Duodenal mucosa (tissue), 2 donors: ENCODE data around the gene GP1BB.
A peak's percentile ranks its signal among the peaks of the same experiment; 100 is the strongest.
"Not testable (repeated sequence)": the region's sequence is repeated elsewhere in the genome, so short reads cannot be mapped to it uniquely, and the experiment has no call there.

Experiments used
- H3K27ac ChIP-seq: one replicate; pipeline ENCODE4 v1.7.0; 2013; ENCODE audit warnings: low read depth, low read length
- H3K27me3 ChIP-seq, 2 donors: one replicate each; pipeline ENCODE4 v1.7.0; 2013; ENCODE audit warnings: low read length in 2 of 2, control low read depth in 1 of 2; ENCODE audit not compliant: insufficient read depth in 2 of 2, control insufficient read depth in 1 of 2
- H3K36me3 ChIP-seq, 2 donors: one replicate each; pipeline ENCODE4 v1.7.0; 2013; ENCODE audit warnings: low read length in 2 of 2, control low read depth in 1 of 2; ENCODE audit not compliant: insufficient read depth in 2 of 2, control insufficient read depth in 1 of 2
- H3K4me1 ChIP-seq, 2 donors: one replicate each; pipeline ENCODE4 v1.7.0; 2013; ENCODE audit warnings: low read length in 2 of 2, control low read depth in 1 of 2; ENCODE audit not compliant: insufficient read depth in 2 of 2, control insufficient read depth in 1 of 2
- H3K4me3 ChIP-seq, 2 donors: one replicate each; pipeline ENCODE4 v1.7.0; 2013; ENCODE audit warnings: low read length in 2 of 2, low read depth in 1 of 2
- H3K9ac ChIP-seq, 2 donors: one replicate each; pipeline ENCODE4 v1.7.0; 2013; ENCODE audit warnings: low read length in 2 of 2, low read depth in 1 of 2
- H3K9me3 ChIP-seq, 2 donors: one replicate each; pipeline ENCODE4 v1.7.0; 2013; ENCODE audit warnings: low read length in 2 of 2, control low read depth in 1 of 2; ENCODE audit not compliant: control insufficient read depth in 1 of 2

Gene GP1BB

DNA sequence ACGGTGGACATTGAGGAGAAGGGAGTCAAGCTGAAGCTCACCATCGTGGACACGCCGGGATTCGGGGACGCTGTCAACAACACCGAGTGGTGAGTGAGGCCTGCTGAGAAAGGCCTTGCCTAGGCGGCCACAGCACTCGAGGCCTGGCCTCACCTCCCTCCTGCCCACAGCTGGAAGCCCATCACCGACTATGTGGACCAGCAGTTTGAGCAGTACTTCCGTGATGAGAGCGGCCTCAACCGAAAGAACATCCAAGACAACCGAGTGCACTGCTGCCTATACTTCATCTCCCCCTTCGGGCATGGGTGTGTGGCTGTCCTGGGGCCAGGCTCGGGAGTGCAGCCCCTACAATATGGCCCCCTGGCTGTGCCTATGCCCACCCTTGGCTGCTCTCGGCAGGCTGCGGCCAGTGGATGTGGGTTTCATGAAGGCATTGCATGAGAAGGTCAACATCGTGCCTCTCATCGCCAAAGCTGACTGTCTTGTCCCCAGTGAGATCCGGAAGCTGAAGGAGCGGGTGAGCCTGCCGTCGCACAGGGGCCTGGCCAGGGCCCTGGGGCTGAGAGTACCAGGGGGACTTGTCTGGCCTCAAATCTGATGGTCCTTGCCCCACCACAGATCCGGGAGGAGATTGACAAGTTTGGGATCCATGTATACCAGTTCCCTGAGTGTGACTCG, 3.0 kb upstream of the GP1BB start:
- no peak overlapping the region for H3K9ac ChIP-seq
- no peak overlapping the region for H3K27ac ChIP-seq
- H3K4me1 ChIP-seq: peaks cover 3 to 11% of the 10 kb centered on the region in 2 donors
- H3K36me3 ChIP-seq: no peaks in the 10 kb centered on the region
- H3K9me3 ChIP-seq: no peaks in the 10 kb centered on the region
- H3K4me3 ChIP-seq: no peak overlapping the region
- peaks cover 63 to 69% of the 10 kb centered on the region in 2 donors for H3K27me3 ChIP-seq

DNA sequence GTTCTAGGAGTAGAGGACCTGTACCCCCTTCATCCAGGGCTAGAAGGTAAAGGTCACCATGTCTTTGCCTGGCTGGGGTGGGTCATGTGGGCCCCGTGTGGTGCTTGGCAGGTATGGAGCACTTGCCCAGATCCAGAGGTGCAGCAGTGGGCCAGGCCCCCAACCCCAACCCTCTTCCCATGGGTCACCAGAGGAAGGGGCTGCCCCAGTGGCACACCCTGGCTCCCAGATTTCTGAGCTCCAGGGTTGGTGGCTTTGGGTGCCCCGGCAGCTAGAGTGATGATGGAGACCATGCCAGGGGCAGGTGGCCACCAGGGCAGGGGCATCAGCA, 2.4 kb upstream of the GP1BB start:
- Histone ChIP-seq H3K9ac (no peak overlapping the region), H3K9me3 (no peaks in the 10 kb centered on the region), H3K36me3 (no peaks in the 10 kb centered on the region), H3K4me3 (no peak overlapping the region), H3K27ac (no peak overlapping the region), H3K4me1 (peaks cover 3 to 11% of the 10 kb centered on the region in 2 donors), H3K27me3 (peaks cover 56 to 70% of the 10 kb centered on the region in 2 donors)

DNA sequence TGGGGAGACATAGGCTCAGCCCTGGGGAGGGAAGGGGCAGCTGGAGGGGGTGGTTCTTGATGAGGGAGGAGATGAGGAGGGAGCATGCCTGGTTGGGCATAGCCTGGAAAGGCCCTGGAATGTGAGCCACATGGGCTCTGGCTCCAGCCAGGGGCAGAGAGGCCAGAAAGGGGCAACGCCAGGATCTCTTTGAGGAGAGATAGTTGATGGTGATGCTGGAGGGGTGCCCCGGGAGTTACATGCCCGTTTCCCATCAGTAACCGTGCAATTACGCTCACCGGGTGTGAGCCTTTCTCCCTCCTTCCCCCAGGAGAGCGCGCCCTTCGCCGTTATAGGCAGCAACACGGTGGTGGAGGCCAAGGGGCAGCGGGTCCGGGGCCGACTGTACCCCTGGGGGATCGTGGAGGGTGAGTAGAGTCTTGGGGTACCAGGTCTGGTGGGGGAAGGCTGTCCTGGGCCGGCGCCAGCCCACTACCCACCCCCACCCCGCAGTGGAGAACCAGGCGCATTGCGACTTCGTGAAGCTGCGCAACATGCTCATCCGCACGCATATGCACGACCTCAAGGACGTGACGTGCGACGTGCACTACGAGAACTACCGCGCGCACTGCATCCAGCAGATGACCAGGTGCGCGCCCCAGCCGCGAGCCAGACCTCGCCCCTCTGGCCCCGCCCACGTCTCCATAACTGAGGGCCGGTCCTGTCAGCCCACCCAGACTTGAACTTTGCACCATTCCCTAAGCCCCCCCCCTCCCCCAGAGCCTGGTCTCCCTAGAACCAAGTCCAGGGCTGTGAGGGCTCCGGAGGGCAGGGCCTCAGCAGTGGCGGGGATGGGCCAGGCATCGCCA, 1.8 kb upstream of the GP1BB start:
- H3K4me3 ChIP-seq: no peak overlapping the region
- no peaks in the 10 kb centered on the region for H3K9me3 ChIP-seq
- peaks cover 50 to 65% of the 10 kb centered on the region in 2 donors for H3K27me3 ChIP-seq
- peaks cover 3 to 11% of the 10 kb centered on the region in 2 donors for H3K4me1 ChIP-seq
- no peaks in the 10 kb centered on the region for H3K36me3 ChIP-seq
- H3K27ac ChIP-seq: no peak overlapping the region
- H3K9ac ChIP-seq: no peak overlapping the region

DNA sequence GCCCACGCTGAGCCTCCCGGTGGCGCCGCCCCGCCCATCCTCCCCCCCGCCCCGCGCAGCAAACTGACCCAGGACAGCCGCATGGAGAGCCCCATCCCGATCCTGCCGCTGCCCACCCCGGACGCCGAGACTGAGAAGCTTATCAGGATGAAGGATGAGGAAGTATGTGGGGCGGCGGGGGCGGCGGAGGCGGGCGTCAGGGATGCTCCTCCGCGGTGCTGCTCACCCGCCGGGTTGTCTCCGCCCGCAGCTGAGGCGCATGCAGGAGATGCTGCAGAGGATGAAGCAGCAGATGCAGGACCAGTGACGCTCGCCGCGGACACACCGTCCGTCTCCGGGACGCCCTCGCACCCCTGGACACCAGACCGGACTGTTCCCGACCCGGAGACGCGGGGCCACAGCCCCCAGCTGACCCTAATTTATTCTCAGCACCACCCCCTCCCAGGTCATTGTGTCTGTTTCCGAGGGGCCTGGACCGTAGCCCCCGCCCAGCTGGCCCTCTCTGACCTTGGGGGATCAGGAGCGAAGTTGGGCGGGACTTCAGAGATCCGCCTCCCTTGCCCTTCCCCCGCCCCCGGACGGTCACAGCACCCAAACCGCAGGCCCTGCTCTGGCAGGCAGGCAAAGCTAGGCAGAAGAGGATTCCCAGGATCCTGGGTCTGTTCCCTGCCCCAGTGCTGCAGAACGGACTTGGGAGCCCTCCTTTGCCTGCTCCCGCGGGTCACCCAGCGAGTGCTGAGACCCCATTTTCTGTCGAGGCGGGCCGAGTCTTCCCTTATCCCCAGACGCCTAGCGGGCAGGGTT, 959 bp upstream of the GP1BB start:
- H3K36me3 ChIP-seq: no peaks in the 10 kb centered on the region
- H3K27me3 ChIP-seq: peaks cover 47 to 62% of the 10 kb centered on the region in 2 donors
- peak overlapping the region in 1 of 2 donors; percentile 15 for H3K4me3 ChIP-seq
- no peak overlapping the region for H3K27ac ChIP-seq
- no peak overlapping the region for H3K9ac ChIP-seq
- no peaks in the 10 kb centered on the region for H3K9me3 ChIP-seq
- peaks cover 3 to 11% of the 10 kb centered on the region in 2 donors for H3K4me1 ChIP-seq

DNA sequence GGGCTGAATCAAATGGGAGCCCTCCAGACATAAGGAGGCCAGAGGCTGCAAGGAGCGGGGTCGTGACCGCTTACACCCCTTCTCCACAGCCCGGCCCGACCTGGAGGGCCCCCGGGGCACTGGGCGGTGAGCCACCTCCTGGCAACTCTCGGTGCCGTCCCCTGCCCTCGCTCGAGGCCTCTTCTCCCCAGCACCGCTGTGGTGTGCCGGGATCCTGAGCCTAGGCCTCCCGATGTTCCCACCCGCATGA, 432 bp upstream of the GP1BB start:
- Histone ChIP-seq H3K4me3 (peak overlapping the region in 1 of 2 donors; percentile 15), H3K27ac (no peak overlapping the region), H3K4me1 (peaks cover 0 to 7% of the 10 kb centered on the region in 2 donors), H3K36me3 (no peaks in the 10 kb centered on the region), H3K27me3 (peaks cover 47 to 61% of the 10 kb centered on the region in 2 donors), H3K9me3 (no peaks in the 10 kb centered on the region), H3K9ac (no peak overlapping the region)

DNA sequence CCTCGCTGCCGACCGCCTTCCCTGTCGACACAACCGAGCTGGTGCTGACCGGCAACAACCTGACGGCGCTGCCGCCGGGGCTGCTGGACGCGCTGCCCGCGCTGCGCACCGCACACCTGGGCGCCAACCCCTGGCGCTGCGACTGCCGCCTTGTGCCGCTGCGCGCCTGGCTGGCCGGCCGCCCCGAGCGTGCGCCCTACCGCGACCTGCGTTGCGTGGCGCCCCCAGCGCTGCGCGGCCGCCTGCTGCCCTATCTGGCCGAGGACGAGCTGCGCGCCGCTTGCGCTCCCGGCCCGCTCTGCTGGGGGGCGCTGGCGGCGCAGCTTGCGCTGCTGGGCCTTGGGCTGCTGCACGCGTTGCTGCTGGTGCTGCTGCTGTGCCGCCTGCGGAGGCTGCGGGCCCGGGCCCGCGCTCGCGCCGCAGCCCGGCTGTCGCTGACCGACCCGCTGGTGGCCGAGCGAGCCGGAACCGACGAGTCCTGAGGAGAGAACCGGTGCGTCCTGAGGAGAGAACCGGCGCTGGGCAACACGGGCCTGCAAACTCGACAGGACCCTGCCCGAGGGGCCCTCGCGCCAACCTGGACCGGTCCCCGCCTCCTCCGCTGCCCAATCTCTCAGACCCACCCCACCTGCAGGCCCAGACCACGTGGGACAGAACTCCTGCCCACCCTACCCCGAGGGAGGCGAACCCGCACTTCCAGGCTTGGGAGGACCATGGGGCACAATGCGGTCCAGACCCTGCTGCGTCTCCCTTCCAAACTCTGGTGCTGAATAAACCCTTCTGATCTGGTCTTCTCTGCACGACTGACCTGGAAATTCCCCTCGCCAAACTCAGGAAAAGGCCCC, 866 bp downstream of the GP1BB start:
- H3K4me1 ChIP-seq: peaks cover 0 to 7% of the 10 kb centered on the region in 2 donors
- H3K36me3 ChIP-seq: no peaks in the 10 kb centered on the region
- no peak overlapping the region for H3K9ac ChIP-seq
- no peak overlapping the region for H3K27ac ChIP-seq
- H3K9me3 ChIP-seq: no peaks in the 10 kb centered on the region
- H3K4me3 ChIP-seq: peak overlapping the region in 1 of 2 donors; percentile 5
- H3K27me3 ChIP-seq: peaks cover 44 to 59% of the 10 kb centered on the region in 2 donors

DNA sequence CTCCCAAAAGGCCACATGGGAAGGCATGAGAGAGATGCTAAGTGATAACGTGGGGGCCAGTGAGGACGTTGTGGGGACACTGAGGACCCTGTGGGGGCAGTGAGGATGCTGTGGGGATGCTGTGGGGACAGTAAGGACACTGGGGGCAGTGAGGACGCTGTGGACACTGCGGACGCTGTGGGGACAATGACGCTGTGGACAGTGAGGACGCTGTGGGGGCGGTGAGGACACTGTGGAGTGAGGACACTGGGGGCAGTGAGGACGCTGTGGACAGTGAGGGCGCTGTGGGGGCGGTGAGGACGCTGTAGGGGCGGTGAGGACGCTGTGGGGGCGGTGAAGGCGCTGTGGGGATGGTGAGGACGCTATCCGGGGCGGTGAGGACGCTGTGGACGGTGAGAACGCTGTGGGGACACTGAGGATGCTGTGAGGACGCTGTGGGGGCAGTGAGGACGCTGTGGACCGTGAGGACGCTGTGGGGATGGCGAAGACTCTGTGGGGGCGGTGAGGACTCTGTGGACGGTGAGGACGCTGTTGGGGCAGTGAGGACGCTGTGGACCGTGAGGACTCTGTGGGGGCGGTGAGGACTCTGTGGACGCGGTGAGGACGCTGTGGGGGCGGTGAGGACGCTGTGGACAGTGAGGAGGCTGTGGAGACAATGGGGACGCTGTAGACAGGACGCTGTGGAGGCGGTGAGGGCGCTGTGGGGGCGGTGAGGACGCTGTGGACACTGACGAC, 1.8 kb downstream of the GP1BB start:
- H3K27me3 ChIP-seq: peaks cover 35 to 50% of the 10 kb centered on the region in 2 donors

DNA sequence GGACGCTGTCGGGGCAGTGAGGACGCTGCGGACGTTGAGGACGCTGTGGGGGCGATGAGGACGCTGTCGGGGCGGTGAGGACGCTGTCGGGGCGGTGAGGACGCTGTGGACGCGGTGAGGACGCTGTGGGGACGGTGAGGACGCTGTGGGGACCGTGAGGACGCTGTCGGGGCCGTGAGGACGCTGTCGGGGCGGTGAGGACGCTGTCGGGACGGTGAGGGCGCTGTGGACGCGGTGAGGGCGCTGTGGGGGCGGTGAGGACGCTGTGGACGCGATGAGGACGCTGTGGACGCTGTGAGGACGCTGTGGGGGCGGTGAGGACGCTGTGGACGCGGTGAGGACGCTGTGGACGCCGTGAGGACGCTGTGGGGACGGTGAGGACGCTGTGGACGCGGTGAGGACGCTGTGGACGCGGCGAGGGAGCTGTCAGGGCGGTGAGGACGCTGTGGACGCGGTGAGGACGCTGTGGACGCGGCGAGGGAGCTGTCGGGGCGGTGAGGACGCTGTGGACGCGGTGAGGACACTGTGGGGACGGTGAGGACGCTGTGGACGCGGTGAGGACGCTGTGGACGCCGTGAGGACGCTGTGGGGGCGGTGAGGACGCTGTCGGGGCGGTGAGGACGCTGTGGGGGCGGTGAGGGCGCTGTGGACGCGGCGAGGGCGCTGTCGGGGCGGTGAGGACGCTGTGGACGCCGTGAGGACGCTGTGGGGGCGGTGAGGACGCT, 2.9 kb downstream of the GP1BB start:
- H3K36me3 ChIP-seq, H3K27ac ChIP-seq, H3K9me3 ChIP-seq, H3K4me3 ChIP-seq, H3K9ac ChIP-seq: not testable (repeated sequence)
- H3K27me3 ChIP-seq: peaks cover 24 to 40% of the 10 kb centered on the region in 2 donors
- peaks cover 3 to 13% of the 10 kb centered on the region in 2 donors for H3K4me1 ChIP-seq

More for the DNA sequence above, 1.8 kb downstream of the GP1BB start:
- Histone ChIP-seq H3K9ac (no peak overlapping the region), H3K36me3 (no peaks in the 10 kb centered on the region), H3K4me1 (peaks cover 0 to 7% of the 10 kb centered on the region in 2 donors), H3K27ac (no peak overlapping the region), H3K4me3 (no peak overlapping the region), H3K9me3 (no peaks in the 10 kb centered on the region)
